HCT116 (cell line): ENCODE measurements around the gene GRIN3A. TPM values are rescaled to one million over a fixed set of nuclear protein-coding genes. Genes with fewer than 3 reads are reported as not detected.

ENCODE experiments used
- ATAC-seq: fragments of 200-7000 bp; cut with Tn5 transposase; 2 replicates; pipeline ENCODE4 v1.9.1; 2020; ENCODE audit warnings: mild to moderate bottlenecking, moderate library complexity
- BruUV-seq: library from RNA; stranded (reverse); fragments of 400-500 nt; replicated peaks from 2 replicates; lab custom pipeline; 2021; lab: Mats Ljungman, UMichigan
- CTCF ChIA-PET: fragments of 300-600 bp; sonication (Branson Sonifier 250); formaldehyde crosslinking; loops from one replicate; lab custom pipeline; 2021; ENCODE audit warnings: antibody characterized with exemption; lab: Charles Lee
- POLR2A ChIA-PET: fragments of 300-600, 350-600 bp; sonication (Branson Sonifier 250); formaldehyde crosslinking; loops from one replicate; lab custom pipeline; 2021; ENCODE audit warnings: antibody characterized with exemption; lab: Charles Lee
- RAD21 ChIA-PET, 2 experiments: fragments of 300-600 bp; sonication (Branson Sonifier 250); formaldehyde crosslinking; loops; one replicate each; lab custom pipeline; 2023; ENCODE audit warnings: low total read pairs in 2 of 2; ENCODE audit not compliant: uncharacterized antibody in 2 of 2, unreplicated experiment in 2 of 2, low non-redundant PET in 1 of 2; lab: Charles Lee
- DNase-seq: peaks from one replicate; pipeline ENCODE4 v3.0.0-alpha.2; 2010; ENCODE audit warnings: low read depth, low spot score
- H2AFZ ChIP-seq: fragments of 200-600 bp; shearing (Covaris generic), sonication (generic); 2 replicates; pipeline ENCODE4 v1.6.1; 2017; ENCODE audit warnings: low read depth, mixed run types, mixed read lengths, antibody characterized with exemption, low read length; ENCODE audit not compliant: poor library complexity, severe bottlenecking
- H3K27ac ChIP-seq: 2 replicates; pipeline ENCODE4 v1.5.1; 2012; ENCODE audit warnings: low read depth, low read length
- H3K27me3 ChIP-seq: fragments of 200-600 bp; sonication (generic); 2 replicates; pipeline ENCODE4 v1.6.1; 2016; ENCODE audit warnings: mixed run types, low read length, mixed read lengths; ENCODE audit not compliant: insufficient read depth
- H3K36me3 ChIP-seq, 2 experiments: fragments of 200-500 bp in 1 of 2; fragments of 200-600 bp in 1 of 2; sonication (Bioruptor generic) in 1 of 2; sonication (generic) in 1 of 2; 2 replicates each; pipeline versions ENCODE4 v1.5.1 to v1.6.1; 2014 to 2016; ENCODE audit warnings: low read length in 2 of 2, inconsistent platforms in 1 of 2, mixed read lengths in 1 of 2, mixed run types in 1 of 2; ENCODE audit not compliant: insufficient read depth in 2 of 2, control insufficient read depth in 1 of 2
- H3K4me1 ChIP-seq, 2 experiments: fragments of 200-600 bp in 1 of 2; sonication (generic) in 1 of 2; 2 replicates each; pipeline versions ENCODE4 v1.5.1 to v1.6.1; 2012 to 2017; ENCODE audit warnings: low read length in 2 of 2, inconsistent platforms in 1 of 2, mild to moderate bottlenecking in 1 of 2, mixed read lengths in 1 of 2, mixed run types in 1 of 2, moderate library complexity in 1 of 2; ENCODE audit not compliant: insufficient read depth in 2 of 2, control insufficient read depth in 1 of 2
- H3K4me2 ChIP-seq: fragments of 200-600 bp; sonication (generic); 2 replicates; pipeline ENCODE4 v1.6.1; 2017; ENCODE audit warnings: mixed run types, low read length, mixed read lengths
- H3K4me3 ChIP-seq, 2 experiments: fragments of 200-600 bp in 1 of 2; sonication (generic) in 1 of 2; replicated peaks in 1 of 2; 2 replicates each; pipeline ENCODE4 v1.5.1; 2011 to 2016; ENCODE audit warnings: low read length in 2 of 2, control low read depth in 1 of 2, low read depth in 1 of 2, mild to moderate bottlenecking in 1 of 2, mixed read lengths in 1 of 2, mixed run types in 1 of 2
- H3K79me2 ChIP-seq: fragments of 200-600 bp; sonication (generic); 2 replicates; pipeline ENCODE4 v1.6.1; 2017; ENCODE audit warnings: mild to moderate bottlenecking, mixed run types, low read length, moderate library complexity, mixed read lengths; ENCODE audit not compliant: insufficient read depth
- H3K9ac ChIP-seq: fragments of 200-600 bp; sonication (generic); 2 replicates; pipeline ENCODE4 v1.6.1; 2016; ENCODE audit warnings: low read length, mixed read lengths
- H3K9me2 ChIP-seq: fragments of 200-600 bp; sonication (generic), shearing (Covaris generic); 2 replicates; pipeline ENCODE4 v1.6.1; 2017; ENCODE audit warnings: mixed run types, mild to moderate bottlenecking, moderate library complexity; ENCODE audit not compliant: insufficient read depth
- H3K9me3 ChIP-seq, 2 experiments: fragments of 200-500 bp in 1 of 2; fragments of 200-600 bp in 1 of 2; sonication (Bioruptor generic) in 1 of 2; sonication (generic) in 1 of 2; 2 replicates each; pipeline ENCODE4 v1.6.1; 2014 to 2017; ENCODE audit warnings: low read length in 2 of 2, mixed read lengths in 2 of 2, inconsistent platforms in 1 of 2, low read depth in 1 of 2, mild to moderate bottlenecking in 1 of 2, mixed run types in 1 of 2, moderate library complexity in 1 of 2; ENCODE audit not compliant: control insufficient read depth in 1 of 2, insufficient read depth in 1 of 2
- H4K20me1 ChIP-seq: fragments of 200-600 bp; sonication (generic), shearing (Covaris generic); 2 replicates; pipeline ENCODE4 v1.6.1; 2017; ENCODE audit warnings: mixed run types, mild to moderate bottlenecking, moderate library complexity; ENCODE audit not compliant: insufficient read depth
- ATF3 ChIP-seq: IDR thresholded peaks from 2 replicates; pipeline ENCODE4 v1.6.1; 2012
- CBX3 ChIP-seq: IDR thresholded peaks from 2 replicates; pipeline ENCODE4 v1.6.1; 2012; ENCODE audit warnings: low read depth
- CEBPB ChIP-seq: IDR thresholded peaks from 2 replicates; pipeline ENCODE4 v1.6.1; 2012; ENCODE audit warnings: low read depth
- EGR1 ChIP-seq: IDR thresholded peaks from 2 replicates; pipeline ENCODE4 v1.6.1; 2012; ENCODE audit warnings: low read depth
- EZH2 ChIP-seq: fragments of 200-600 bp; sonication (generic); IDR thresholded peaks from 2 replicates; pipeline ENCODE4 v1.6.1; 2017; ENCODE audit warnings: antibody characterized with exemption, mixed run types
- JUND ChIP-seq: IDR thresholded peaks from 2 replicates; pipeline ENCODE4 v1.6.1; 2012
- MAX ChIP-seq: IDR thresholded peaks from 2 replicates; pipeline ENCODE4 v1.6.1; 2012
- POLR2A ChIP-seq: IDR thresholded peaks from 2 replicates; pipeline ENCODE4 v1.7.0; 2011; ENCODE audit warnings: borderline replicate concordance; ENCODE audit not compliant: insufficient read depth, insufficient read length; ENCODE audit errors: extremely low read depth
- POLR2AphosphoS5 ChIP-seq: IDR thresholded peaks from 2 replicates; pipeline ENCODE4 v1.6.1; 2011; ENCODE audit warnings: mild to moderate bottlenecking, low read depth, low read length, moderate library complexity
- RAD21 ChIP-seq: IDR thresholded peaks from 2 replicates; pipeline ENCODE4 v1.6.1; 2012; ENCODE audit warnings: low read depth, mild to moderate bottlenecking
- SIN3A ChIP-seq: IDR thresholded peaks from 2 replicates; pipeline ENCODE4 v1.6.1; 2012; ENCODE audit warnings: low read depth
- SP1 ChIP-seq: IDR thresholded peaks from 2 replicates; pipeline ENCODE4 v1.6.1; 2012; ENCODE audit warnings: low read depth
- TCF7L2 ChIP-seq: IDR thresholded peaks from 2 replicates; pipeline ENCODE4 v1.7.0; 2011; ENCODE audit warnings: borderline replicate concordance, inconsistent platforms; ENCODE audit not compliant: insufficient read depth, insufficient read length; ENCODE audit errors: extremely low read depth
- YY1 ChIP-seq: IDR thresholded peaks from 2 replicates; pipeline ENCODE4 v1.6.1; 2011; ENCODE audit warnings: low read length, low read depth, moderate library complexity, mild to moderate bottlenecking; ENCODE audit not compliant: insufficient replicate concordance; ENCODE audit errors: extremely low read depth
- ZFX ChIP-seq: fragments of 450-650 bp; IDR thresholded peaks from 2 replicates; pipeline ENCODE4 v1.6.1; 2017
- ZNF274 ChIP-seq: fragments of 200-500 bp; sonication (Bioruptor generic); IDR thresholded peaks from 2 replicates; pipeline ENCODE4 v1.6.1; 2014; ENCODE audit warnings: mild to moderate bottlenecking, low read depth, low read length, inconsistent platforms
- intact Hi-C: fragments of 100-400 bp; cut with micrococcal nuclease; formaldehyde crosslinking; loops from 2 replicates; pipeline ENCODE4 v1.10.0; 2022
- total RNA-seq: library from RNA; stranded (reverse); gene quantifications from one replicate; pipeline ENCODE4 v1.2.1, GENCODE V29; 2021; ENCODE audit not compliant: unreplicated experiment
- TF ChIP-seq, protein P1 (sequence below): IDR thresholded peaks from 2 replicates; pipeline ENCODE4 v1.6.1; 2011; ENCODE audit warnings: mild to moderate bottlenecking, low read length, moderate library complexity; ENCODE audit not compliant: insufficient replicate concordance; ENCODE audit errors: extremely low read depth
- TF ChIP-seq, protein P2 (sequence below), 3 experiments: fragments of 200-600 bp in 1 of 3; sonication (generic) in 1 of 3; IDR thresholded peaks in 2 of 3; conservative IDR thresholded peaks in 1 of 3; 2 replicates each; pipeline ENCODE4 v1.5.1; 2012 to 2017; ENCODE audit warnings: low read depth in 2 of 3, low read length in 2 of 3, antibody characterized with exemption in 1 of 3, borderline replicate concordance in 1 of 3, control low read depth in 1 of 3, mild to moderate bottlenecking in 1 of 3, mixed read lengths in 1 of 3, mixed run types in 1 of 3, moderate library complexity in 1 of 3; ENCODE audit not compliant: insufficient read depth in 1 of 3

Gene GRIN3A
- total RNA-seq, 1 experiment from 2014 or later, result not detected

DNA sequence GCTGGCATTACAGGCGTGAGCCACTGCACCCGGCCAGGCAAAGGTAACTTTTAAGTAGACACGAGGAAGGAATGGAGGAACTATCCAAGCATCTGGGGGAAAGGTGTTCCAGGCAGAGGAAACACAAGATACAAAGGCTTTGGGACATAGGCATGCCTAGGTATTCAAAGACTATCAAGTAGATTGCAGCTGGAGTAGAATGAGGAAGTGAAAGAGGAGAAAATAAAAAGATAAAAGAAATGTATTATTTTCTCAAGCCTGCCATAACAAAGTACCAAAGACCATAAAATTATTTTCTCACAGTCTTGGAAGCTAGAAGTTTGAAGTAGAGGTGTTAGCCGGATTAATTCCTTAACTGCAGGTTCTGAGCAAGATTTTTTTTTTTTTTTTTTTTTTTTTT is 39.9 kb upstream of the GRIN3A start:
- POLR2A ChIA-PET, result no interaction called here
- H3K4me1 ChIP-seq, result no peaks in the 10 kb centered on the region
- H3K9ac ChIP-seq, result no peak overlapping the region
- H3K36me3 ChIP-seq, result no peaks in the 10 kb centered on the region
- H3K4me2 ChIP-seq, result no peak overlapping the region
- H3K79me2 ChIP-seq, result no peaks in the 10 kb centered on the region
- no peak overlapping the region for H3K4me3 ChIP-seq
- CTCF ChIA-PET, result no interaction called here
- ATAC-seq (no peak), DNase-seq (no peak)
- intact Hi-C loops, result no loop called here
- H3K9me3 ChIP-seq, result no peaks in the 10 kb centered on the region
- H3K27ac ChIP-seq, result no peak overlapping the region
- TF ChIP-seq JUND, result no peak
- no peak for TF ChIP-seq YY1
- TF ChIP-seq POLR2A, result no peak
- TF ChIP-seq, protein P1, sequence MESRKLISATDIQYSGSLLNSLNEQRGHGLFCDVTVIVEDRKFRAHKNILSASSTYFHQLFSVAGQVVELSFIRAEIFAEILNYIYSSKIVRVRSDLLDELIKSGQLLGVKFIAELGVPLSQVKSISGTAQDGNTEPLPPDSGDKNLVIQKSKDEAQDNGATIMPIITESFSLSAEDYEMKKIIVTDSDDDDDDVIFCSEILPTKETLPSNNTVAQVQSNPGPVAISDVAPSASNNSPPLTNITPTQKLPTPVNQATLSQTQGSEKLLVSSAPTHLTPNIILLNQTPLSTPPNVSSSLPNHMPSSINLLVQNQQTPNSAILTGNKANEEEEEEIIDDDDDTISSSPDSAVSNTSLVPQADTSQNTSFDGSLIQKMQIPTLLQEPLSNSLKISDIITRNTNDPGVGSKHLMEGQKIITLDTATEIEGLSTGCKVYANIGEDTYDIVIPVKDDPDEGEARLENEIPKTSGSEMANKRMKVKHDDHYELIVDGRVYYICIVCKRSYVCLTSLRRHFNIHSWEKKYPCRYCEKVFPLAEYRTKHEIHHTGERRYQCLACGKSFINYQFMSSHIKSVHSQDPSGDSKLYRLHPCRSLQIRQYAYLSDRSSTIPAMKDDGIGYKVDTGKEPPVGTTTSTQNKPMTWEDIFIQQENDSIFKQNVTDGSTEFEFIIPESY, result no peak
- no peak for TF ChIP-seq EGR1
- TF ChIP-seq CEBPB, result no peak
- TF ChIP-seq RAD21, result no peak
- TF ChIP-seq POLR2AphosphoS5, result no peak
- no peak for TF ChIP-seq ZNF274
- TF ChIP-seq TCF7L2, result no peak
- TF ChIP-seq, protein P2, sequence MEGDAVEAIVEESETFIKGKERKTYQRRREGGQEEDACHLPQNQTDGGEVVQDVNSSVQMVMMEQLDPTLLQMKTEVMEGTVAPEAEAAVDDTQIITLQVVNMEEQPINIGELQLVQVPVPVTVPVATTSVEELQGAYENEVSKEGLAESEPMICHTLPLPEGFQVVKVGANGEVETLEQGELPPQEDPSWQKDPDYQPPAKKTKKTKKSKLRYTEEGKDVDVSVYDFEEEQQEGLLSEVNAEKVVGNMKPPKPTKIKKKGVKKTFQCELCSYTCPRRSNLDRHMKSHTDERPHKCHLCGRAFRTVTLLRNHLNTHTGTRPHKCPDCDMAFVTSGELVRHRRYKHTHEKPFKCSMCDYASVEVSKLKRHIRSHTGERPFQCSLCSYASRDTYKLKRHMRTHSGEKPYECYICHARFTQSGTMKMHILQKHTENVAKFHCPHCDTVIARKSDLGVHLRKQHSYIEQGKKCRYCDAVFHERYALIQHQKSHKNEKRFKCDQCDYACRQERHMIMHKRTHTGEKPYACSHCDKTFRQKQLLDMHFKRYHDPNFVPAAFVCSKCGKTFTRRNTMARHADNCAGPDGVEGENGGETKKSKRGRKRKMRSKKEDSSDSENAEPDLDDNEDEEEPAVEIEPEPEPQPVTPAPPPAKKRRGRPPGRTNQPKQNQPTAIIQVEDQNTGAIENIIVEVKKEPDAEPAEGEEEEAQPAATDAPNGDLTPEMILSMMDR (IDR thresholded peaks at IDR 0.05 in 2 of 3, conservative IDR thresholded peaks at IDR 0.05 in 1 of 3; ENCODE audit: borderline replicate concordance in 1 of 3, insufficient read depth in 1 of 3, low read depth in 2 of 3, low read length in 2 of 3), result no peak
- no peak for TF ChIP-seq ZFX
- no peak for TF ChIP-seq SP1
- TF ChIP-seq MAX, result no peak
- TF ChIP-seq SIN3A, result no peak
- TF ChIP-seq CBX3, result no peak
- TF ChIP-seq ATF3, result no peak
- TF ChIP-seq EZH2, result no peak
- no peak overlapping the region for H2AFZ ChIP-seq
- H3K9me2 ChIP-seq, result no peaks in the 10 kb centered on the region
- BruUV-seq, result no TSS peak
- no peaks in the 10 kb centered on the region for H4K20me1 ChIP-seq
- RAD21 ChIA-PET, result no interaction called here
- no peaks in the 10 kb centered on the region for H3K27me3 ChIP-seq
